Breast epithelium (tissue), 4 donors: ENCODE measurements around the gene DNHD1. TPM values are rescaled to one million over a fixed set of nuclear protein-coding genes. Genes with fewer than 3 reads are reported as not detected.

Experiments
- DNase-seq, 2 donors: peaks; one replicate each; pipeline ENCODE4 v3.0.0-alpha.2; 2019; ENCODE audit warnings: low spot score in 2 of 2
- H3K27ac ChIP-seq, 2 donors: fragments of 200-600 bp; sonication (generic) in 1 of 2; one replicate each; pipeline ENCODE4 v1.5.1; 2016 to 2019; ENCODE audit warnings: mild to moderate bottlenecking in 1 of 2
- H3K27me3 ChIP-seq, 2 donors: fragments of 200-600 bp; sonication (generic) in 1 of 2; one replicate each; pipeline versions ENCODE4 v1.5.1 to v1.6.0; 2017 to 2019; ENCODE audit warnings: control low read depth in 1 of 2, mild to moderate bottlenecking in 1 of 2
- H3K36me3 ChIP-seq: fragments of 200-600 bp; one replicate; pipeline ENCODE4 v1.5.1; 2019
- H3K4me1 ChIP-seq, 2 donors: fragments of 200-600 bp; sonication (generic); one replicate each; pipeline ENCODE4 v1.5.1; 2016 to 2019; ENCODE audit warnings: control low read depth in 1 of 2
- H3K4me3 ChIP-seq, 3 donors: fragments of 200-600 bp; sonication (generic); 1 replicate in 2 of 3; 2 replicates in 1 of 3; pipeline ENCODE4 v1.5.1; 2016 to 2019; ENCODE audit warnings: mild to moderate bottlenecking in 3 of 3, moderate library complexity in 2 of 3
- H3K9me3 ChIP-seq, 2 donors: fragments of 200-600 bp; sonication (generic) in 1 of 2; one replicate each; pipeline ENCODE4 v1.5.1; 2016 to 2019; ENCODE audit warnings: control low read depth in 1 of 2
- CTCF ChIP-seq, 3 donors: fragments of 450-650 bp; IDR thresholded peaks; one replicate each; pipeline ENCODE4 v1.5.1; 2016 to 2017; ENCODE audit warnings: antibody characterized with exemption in 3 of 3, mild to moderate bottlenecking in 3 of 3, moderate library complexity in 3 of 3
- POLR2A ChIP-seq: fragments of 450-650 bp; IDR thresholded peaks from one replicate; pipeline ENCODE4 v1.6.1; 2016; ENCODE audit warnings: antibody characterized with exemption, mild to moderate bottlenecking, moderate library complexity
- POLR2AphosphoS5 ChIP-seq, 3 donors: sonication (generic); formaldehyde crosslinking; IDR thresholded peaks; one replicate each; pipeline ENCODE4 v1.6.1; 2017; ENCODE audit warnings: antibody characterized with exemption in 3 of 3
- intact Hi-C: fragments of 100-400 bp; cut with DNase I; formaldehyde crosslinking; loops from one replicate; pipeline ENCODE4 v1.15.1; 2023; ENCODE audit warnings: low total_unique reads
- total RNA-seq, 3 donors: library from RNA; depleted of rRNA; stranded (reverse); fragments of >200 nt; gene quantifications; one replicate each; pipeline ENCODE4 v1.1.0, GENCODE V29; 2016

DNHD1 gene
- total RNA-seq, 3 donors from 2014 or later, result 12.3 to 21.6 (median 14.9) TPM

- Histone ChIP-seq H3K27ac (no peak overlapping the region), H3K4me1 (no peaks in the 10 kb centered on the region), H3K9me3 (no peaks in the 10 kb centered on the region), H3K27me3 (no peaks in the 10 kb centered on the region), H3K36me3 (no peaks in the 10 kb centered on the region), H3K4me3 (no peak overlapping the region)
- no peak for DNase-seq
- TF ChIP-seq POLR2AphosphoS5 (IDR thresholded peaks at IDR 0.05) (no peak), POLR2A (no peak), CTCF (IDR thresholded peaks at IDR 0.05) (no peak)
- intact Hi-C loops, result no loop called here
Observed at GRCh38 chr11:6569706-6570105, 72.6 kb downstream of the DNHD1 start.

- H3K4me1 ChIP-seq, result no peaks in the 10 kb centered on the region
- H3K27me3 ChIP-seq, result no peaks in the 10 kb centered on the region
- no peaks in the 10 kb centered on the region for H3K9me3 ChIP-seq
- DNase-seq, result no peak
- intact Hi-C loops, result no loop called here
- no peaks in the 10 kb centered on the region for H3K36me3 ChIP-seq
- no peak overlapping the region for H3K4me3 ChIP-seq
- no peak for TF ChIP-seq POLR2A
- TF ChIP-seq POLR2AphosphoS5 (IDR thresholded peaks at IDR 0.05), result no peak
- TF ChIP-seq CTCF (IDR thresholded peaks at IDR 0.05), result no peak
- H3K27ac ChIP-seq, result no peak overlapping the region
Observed at GRCh38 chr11:6570691-6571427, 73.8 kb downstream of the DNHD1 start.

GRCh38 chr11:6571434-6572008 is 74.4 kb downstream of the DNHD1 start:
- TF ChIP-seq POLR2A (no peak), POLR2AphosphoS5 (IDR thresholded peaks at IDR 0.05) (no peak), CTCF (IDR thresholded peaks at IDR 0.05) (no peak)
- Histone ChIP-seq H3K4me1 (no peaks in the 10 kb centered on the region), H3K36me3 (no peaks in the 10 kb centered on the region), H3K27ac (no peak overlapping the region), H3K9me3 (no peaks in the 10 kb centered on the region), H3K27me3 (no peaks in the 10 kb centered on the region), H3K4me3 (no peak overlapping the region)
- DNase-seq, result no peak
- intact Hi-C loops, result no loop called here

GRCh38 chr11:6572215-6572614 is 75.1 kb downstream of the DNHD1 start:
- H3K27ac ChIP-seq, result no peak overlapping the region
- DNase-seq, result no peak
- H3K36me3 ChIP-seq, result no peaks in the 10 kb centered on the region
- no peak overlapping the region for H3K4me3 ChIP-seq
- intact Hi-C loops, result no loop called here
- no peaks in the 10 kb centered on the region for H3K27me3 ChIP-seq
- TF ChIP-seq CTCF (IDR thresholded peaks at IDR 0.05) (no peak), POLR2AphosphoS5 (IDR thresholded peaks at IDR 0.05) (no peak), POLR2A (no peak)
- peaks cover 0 to 1% of the 10 kb centered on the region in 2 donors for H3K4me1 ChIP-seq
- no peaks in the 10 kb centered on the region for H3K9me3 ChIP-seq
